ENCODE results near the gene ADGRA1. TPM values are rescaled to one million over a fixed set of nuclear protein-coding genes. Genes with fewer than 3 reads are reported as not detected.
"Not testable (repeated sequence)": the region's sequence is repeated elsewhere in the genome, so short reads cannot be mapped to it uniquely, and the experiment has no call there.

The ADGRA1 gene
- total RNA-seq, 2 donors from 2014 or later, result 0.24 to 1.0 TPM

- H3K36me3 ChIP-seq (ENCODE audit: control insufficient read depth, insufficient read depth, low read length), result no peaks in the 10 kb centered on the region
- no peak overlapping the region for H3K27ac ChIP-seq (ENCODE audit: low read depth, low read length)
- H3K4me3 Mint-ChIP-seq, result no peak overlapping the region
- H3K36me3 Mint-ChIP-seq (ENCODE audit: low read depth), result no peaks in the 10 kb centered on the region
- 94 to 97% methylated on average over 8 to 14 of the region's 14 CpGs for WGBS, 2 experiments (ENCODE audit: insufficient coverage in 1 of 2, insufficient read length in 1 of 2)
- no peak overlapping the region for H3K9ac ChIP-seq (ENCODE audit: extremely low read depth, low read length, poor library complexity, severe bottlenecking)
- no peak overlapping the region for H3K27ac Mint-ChIP-seq
- no peak for TF ChIP-seq CTCF (conservative IDR thresholded peaks at IDR 0.05)
- no peaks in the 10 kb centered on the region for H3K27me3 ChIP-seq (ENCODE audit: control insufficient read depth, insufficient read depth, low read length, poor library complexity, severe bottlenecking)
- H3K9me3 Mint-ChIP-seq, result no peaks in the 10 kb centered on the region
- no peaks in the 10 kb centered on the region for H3K4me1 ChIP-seq (ENCODE audit: control insufficient read depth, insufficient read depth, low read length)
- no peaks in the 10 kb centered on the region for H3K27me3 Mint-ChIP-seq (ENCODE audit: insufficient read depth)
- H3K4me1 Mint-ChIP-seq, result no peaks in the 10 kb centered on the region
- no peak overlapping the region for H3K4me3 ChIP-seq (ENCODE audit: low read length)
- no peaks in the 10 kb centered on the region for H3K9me3 ChIP-seq (ENCODE audit: control insufficient read depth, low read length)
- no peak for DNase-seq
Observed at GRCh38 chr10:133052076-133052475, 35.6 kb upstream of the ADGRA1 start.

- H3K27me3 ChIP-seq (ENCODE audit: control insufficient read depth, insufficient read depth, low read length, poor library complexity, severe bottlenecking); H3K9me3 Mint-ChIP-seq; H3K27ac Mint-ChIP-seq; H3K9me3 ChIP-seq (ENCODE audit: control insufficient read depth, low read length); H3K4me1 ChIP-seq (ENCODE audit: control insufficient read depth, insufficient read depth, low read length); H3K27me3 Mint-ChIP-seq (ENCODE audit: insufficient read depth); DNase-seq; H3K4me3 Mint-ChIP-seq; H3K27ac ChIP-seq (ENCODE audit: low read depth, low read length); H3K36me3 ChIP-seq (ENCODE audit: control insufficient read depth, insufficient read depth, low read length); H3K36me3 Mint-ChIP-seq (ENCODE audit: low read depth); H3K4me3 ChIP-seq (ENCODE audit: low read length); H3K4me1 Mint-ChIP-seq; H3K9ac ChIP-seq (ENCODE audit: extremely low read depth, low read length, poor library complexity, severe bottlenecking): not testable (repeated sequence)
- 94 to 95% methylated on average over 10 of the region's 10 CpGs for WGBS, 2 experiments (ENCODE audit: insufficient coverage in 1 of 2, insufficient read length in 1 of 2)
Observed at GRCh38 chr10:133053527-133054133, 34.1 kb upstream of the ADGRA1 start.

GRCh38 chr10:133055470-133055869 lies 32.3 kb upstream of the ADGRA1 start:
- no peak overlapping the region for H3K9ac ChIP-seq (ENCODE audit: extremely low read depth, low read length, poor library complexity, severe bottlenecking)
- no peaks in the 10 kb centered on the region for H3K9me3 ChIP-seq (ENCODE audit: control insufficient read depth, low read length)
- no peaks in the 10 kb centered on the region for H3K27me3 ChIP-seq (ENCODE audit: control insufficient read depth, insufficient read depth, low read length, poor library complexity, severe bottlenecking)
- no peaks in the 10 kb centered on the region for H3K4me1 ChIP-seq (ENCODE audit: control insufficient read depth, insufficient read depth, low read length)
- H3K36me3 Mint-ChIP-seq (ENCODE audit: low read depth), result no peaks in the 10 kb centered on the region
- H3K4me3 ChIP-seq (ENCODE audit: low read length), result no peak overlapping the region
- no peak overlapping the region for H3K27ac Mint-ChIP-seq
- no peak overlapping the region for H3K4me3 Mint-ChIP-seq
- H3K27ac ChIP-seq (ENCODE audit: low read depth, low read length), result peak overlapping the region; percentile 17
- WGBS, 2 experiments (ENCODE audit: insufficient coverage in 1 of 2, insufficient read length in 1 of 2), result 71 to 73% methylated on average over 1 to 2 of the region's 2 CpGs
- no peaks in the 10 kb centered on the region for H3K4me1 Mint-ChIP-seq
- no peaks in the 10 kb centered on the region for H3K36me3 ChIP-seq (ENCODE audit: control insufficient read depth, insufficient read depth, low read length)
- TF ChIP-seq CTCF (conservative IDR thresholded peaks at IDR 0.05), result no peak
- no peak for DNase-seq
- H3K9me3 Mint-ChIP-seq, result no peaks in the 10 kb centered on the region
- H3K27me3 Mint-ChIP-seq (ENCODE audit: insufficient read depth), result no peaks in the 10 kb centered on the region

- no peaks in the 10 kb centered on the region for H3K9me3 ChIP-seq (ENCODE audit: control insufficient read depth, low read length)
- no peaks in the 10 kb centered on the region for H3K4me1 ChIP-seq (ENCODE audit: control insufficient read depth, insufficient read depth, low read length)
- Mint-ChIP-seq H3K27me3 (ENCODE audit: insufficient read depth) (no peaks in the 10 kb centered on the region), H3K9me3 (no peaks in the 10 kb centered on the region), H3K36me3 (ENCODE audit: low read depth) (no peaks in the 10 kb centered on the region), H3K27ac (no peak overlapping the region), H3K4me3 (no peak overlapping the region), H3K4me1 (no peaks in the 10 kb centered on the region)
- no peaks in the 10 kb centered on the region for H3K36me3 ChIP-seq (ENCODE audit: control insufficient read depth, insufficient read depth, low read length)
- H3K27me3 ChIP-seq (ENCODE audit: control insufficient read depth, insufficient read depth, low read length, poor library complexity, severe bottlenecking), result no peaks in the 10 kb centered on the region
- no peak overlapping the region for H3K27ac ChIP-seq (ENCODE audit: low read depth, low read length)
- WGBS, 2 experiments (ENCODE audit: insufficient coverage in 1 of 2, insufficient read length in 1 of 2), result 92% methylated on average over 9 to 13 of the region's 13 CpGs
- no peak overlapping the region for H3K9ac ChIP-seq (ENCODE audit: extremely low read depth, low read length, poor library complexity, severe bottlenecking)
- no peak for DNase-seq
- H3K4me3 ChIP-seq (ENCODE audit: low read length), result no peak overlapping the region
- no peak for TF ChIP-seq CTCF (conservative IDR thresholded peaks at IDR 0.05)
Observed at GRCh38 chr10:133056001-133056400, 31.7 kb upstream of the ADGRA1 start.

All from endodermal cell (in vitro differentiated cells).